Fibroblast of lung (primary cell): ENCODE results near the gene CLEC11A.
"Not testable (repeated sequence)": the region's sequence is repeated elsewhere in the genome, so short reads cannot be mapped to it uniquely, and the experiment has no call there.

Experiments
- EZH2 ChIP-seq: IDR thresholded peaks from 2 replicates; pipeline ENCODE4 v1.5.1; 2012; ENCODE audit warnings: low read length, control low read depth, mild to moderate bottlenecking; ENCODE audit errors: missing control alignments
- TF ChIP-seq, protein P1 (sequence below), 2 donors: IDR thresholded peaks in 1 of 2; conservative IDR thresholded peaks in 1 of 2; 1 replicate in 1 of 2; 2 replicates in 1 of 2; pipeline ENCODE4 v1.5.1; 2011 to 2012; ENCODE audit warnings: low read length in 2 of 2, control low read depth in 1 of 2, inconsistent platforms in 1 of 2, low read depth in 1 of 2, mild to moderate bottlenecking in 1 of 2

DNA sequence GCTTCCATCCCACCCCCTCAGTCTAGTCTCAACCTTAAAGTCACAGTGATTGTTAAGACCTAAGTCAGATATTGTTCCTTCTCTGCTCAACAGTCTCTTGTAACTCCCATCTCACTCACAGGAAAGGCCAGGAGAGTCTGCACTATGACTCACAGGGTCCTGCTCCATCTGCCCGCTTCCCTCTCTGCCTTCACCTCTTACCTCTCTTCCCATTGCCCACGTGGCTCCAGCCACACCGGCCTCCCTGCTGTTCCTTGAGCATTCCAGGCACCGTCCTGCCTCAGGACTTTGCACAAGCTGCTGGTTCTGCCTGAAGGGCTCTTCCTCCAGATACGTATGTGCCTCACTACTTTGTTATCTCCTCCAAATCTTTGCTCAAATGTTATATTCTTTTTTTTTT, 44.1 kb downstream of the CLEC11A start:
- TF ChIP-seq, protein P1, sequence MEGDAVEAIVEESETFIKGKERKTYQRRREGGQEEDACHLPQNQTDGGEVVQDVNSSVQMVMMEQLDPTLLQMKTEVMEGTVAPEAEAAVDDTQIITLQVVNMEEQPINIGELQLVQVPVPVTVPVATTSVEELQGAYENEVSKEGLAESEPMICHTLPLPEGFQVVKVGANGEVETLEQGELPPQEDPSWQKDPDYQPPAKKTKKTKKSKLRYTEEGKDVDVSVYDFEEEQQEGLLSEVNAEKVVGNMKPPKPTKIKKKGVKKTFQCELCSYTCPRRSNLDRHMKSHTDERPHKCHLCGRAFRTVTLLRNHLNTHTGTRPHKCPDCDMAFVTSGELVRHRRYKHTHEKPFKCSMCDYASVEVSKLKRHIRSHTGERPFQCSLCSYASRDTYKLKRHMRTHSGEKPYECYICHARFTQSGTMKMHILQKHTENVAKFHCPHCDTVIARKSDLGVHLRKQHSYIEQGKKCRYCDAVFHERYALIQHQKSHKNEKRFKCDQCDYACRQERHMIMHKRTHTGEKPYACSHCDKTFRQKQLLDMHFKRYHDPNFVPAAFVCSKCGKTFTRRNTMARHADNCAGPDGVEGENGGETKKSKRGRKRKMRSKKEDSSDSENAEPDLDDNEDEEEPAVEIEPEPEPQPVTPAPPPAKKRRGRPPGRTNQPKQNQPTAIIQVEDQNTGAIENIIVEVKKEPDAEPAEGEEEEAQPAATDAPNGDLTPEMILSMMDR (conservative IDR thresholded peaks at IDR 0.05 in 1 of 2, IDR thresholded peaks at IDR 0.05 in 1 of 2; ENCODE audit: low read depth in 1 of 2, low read length in 2 of 2) = not testable (repeated sequence)
- not testable (repeated sequence) for TF ChIP-seq EZH2
